Subcutaneous adipose tissue (tissue), 4 donors: ENCODE data around the gene SH3RF2. TPM values are rescaled to one million over a fixed set of nuclear protein-coding genes. Genes with fewer than 3 reads are reported as not detected.

Source experiments
- CTCF ChIP-seq: fragments of 450-650 bp; IDR thresholded peaks from one replicate; pipeline ENCODE4 v1.5.1; 2016; ENCODE audit warnings: low read depth, mild to moderate bottlenecking, control low read depth, antibody characterized with exemption, moderate library complexity
- total RNA-seq, 4 donors: library from RNA; depleted of rRNA; stranded (reverse); fragments of >200 nt; gene quantifications; one replicate each; pipeline ENCODE4 v1.1.0, GENCODE V29; 2016

SH3RF2 gene
- total RNA-seq, 4 donors from 2014 or later: 0.33 to 5.3 (median 3.0) TPM

DNA sequence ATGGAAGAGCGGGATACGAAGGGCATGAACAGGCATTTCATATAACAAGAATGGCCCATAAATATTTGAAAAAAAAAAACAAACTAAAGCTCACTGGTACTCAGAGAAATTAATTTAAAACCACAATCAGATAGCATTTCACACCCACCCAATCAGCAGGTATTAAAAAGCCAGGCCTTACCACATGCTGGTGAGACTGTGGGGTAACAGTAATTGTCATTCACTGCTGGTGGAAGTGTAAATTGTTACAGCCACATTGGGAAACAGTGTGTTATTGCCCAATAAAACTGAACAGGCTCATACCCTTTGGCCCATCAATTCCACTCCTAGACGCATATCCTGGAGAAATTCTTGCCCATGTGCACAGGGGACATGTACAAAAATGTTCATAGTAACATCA is 103.0 kb downstream of the SH3RF2 start:
- TF ChIP-seq CTCF: no peak

DNA sequence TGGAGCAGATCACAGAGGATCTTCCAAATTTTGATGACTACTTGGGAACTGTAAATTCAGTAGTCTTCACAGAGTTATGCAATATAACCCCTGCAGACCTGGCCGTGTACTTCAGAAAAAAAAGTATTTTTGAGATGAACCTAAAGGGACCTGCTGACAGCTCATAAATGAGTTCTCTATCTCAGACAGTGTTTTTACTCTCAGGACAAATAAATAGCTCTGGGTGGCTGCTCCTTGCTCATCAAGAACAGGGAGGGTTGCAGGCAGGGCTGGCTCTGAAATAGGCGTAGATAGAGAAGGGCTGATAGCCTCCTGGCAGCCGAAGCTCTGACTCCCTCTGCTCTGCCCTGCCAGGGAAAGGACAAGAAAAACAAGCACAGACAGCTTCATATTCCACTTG is 104.1 kb downstream of the SH3RF2 start:
- no peak for TF ChIP-seq CTCF

- no peak for TF ChIP-seq CTCF
Measured at GRCh38 chr5:146041180-146041789, 104.9 kb downstream of the SH3RF2 start.

- TF ChIP-seq CTCF: no peak
Measured at GRCh38 chr5:146042628-146043279, 106.4 kb downstream of the SH3RF2 start.

DNA sequence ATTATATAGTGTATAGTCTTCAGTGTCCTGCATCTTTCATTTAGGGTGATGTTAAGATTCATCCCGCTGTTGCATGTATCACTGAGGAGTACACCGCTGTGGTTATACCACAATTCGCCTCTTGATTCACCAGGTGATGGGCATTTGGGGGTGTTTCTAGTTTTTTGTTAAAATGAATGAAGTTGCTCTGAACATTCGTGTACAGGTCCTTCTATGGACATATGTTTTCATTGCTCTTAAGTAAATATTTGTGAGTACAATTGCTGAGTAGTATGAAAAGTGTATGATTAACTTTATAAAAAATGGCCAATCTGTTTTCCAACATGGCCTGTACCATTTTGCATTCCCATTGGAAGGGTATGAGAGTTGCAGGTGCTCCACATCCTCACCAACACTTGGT is 107.3 kb downstream of the SH3RF2 start:
- no peak for TF ChIP-seq CTCF

DNA sequence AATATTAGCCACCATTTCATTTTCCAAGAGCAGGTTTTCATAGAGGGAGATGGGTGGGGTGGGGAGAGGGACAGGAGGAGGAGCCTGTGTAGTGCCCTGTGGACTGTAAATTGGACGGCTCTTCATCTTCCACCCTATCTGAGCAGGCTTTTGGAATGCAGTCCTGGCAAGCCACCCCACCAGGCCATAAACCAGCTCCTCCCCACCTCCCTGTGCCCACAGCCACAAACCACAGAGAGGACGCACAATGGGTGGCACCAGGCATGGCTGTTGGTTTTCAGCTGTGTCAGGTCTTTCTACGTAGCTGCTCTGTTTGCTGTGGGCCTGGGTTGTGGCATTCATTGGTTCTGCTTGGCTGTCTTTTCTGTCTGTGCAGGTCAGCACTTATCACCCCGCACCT is 111.0 kb downstream of the SH3RF2 start:
- no peak for TF ChIP-seq CTCF

- TF ChIP-seq CTCF: no peak
Measured at GRCh38 chr5:146048994-146049703, 112.8 kb downstream of the SH3RF2 start.
